ENCODE measurements around the gene TRIM37.

DNA sequence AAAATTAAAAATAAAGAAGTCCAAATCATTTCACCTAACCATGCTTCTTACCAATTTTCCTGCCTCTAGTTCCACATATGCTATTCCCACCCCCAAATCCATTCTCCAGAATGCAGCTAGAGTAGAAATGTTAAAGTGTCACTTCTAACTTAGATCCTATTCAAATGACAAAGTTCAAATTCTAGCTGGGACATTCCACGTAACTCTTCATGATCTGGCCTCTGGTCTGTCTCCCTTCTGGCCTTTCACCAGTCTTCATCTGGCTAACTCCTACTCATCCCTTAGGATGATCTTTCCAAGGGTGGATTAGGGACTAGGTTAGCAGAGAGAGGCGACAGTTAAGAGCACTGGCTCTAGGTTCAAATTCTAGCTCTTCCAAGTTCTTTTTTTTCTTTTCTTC, 97.9 kb downstream of the TRIM37 start:
- no peak for TF ChIP-seq GABPB1 (CRISPR knock-in tag; IDR thresholded peaks at IDR 0.05)
- no peak for TF ChIP-seq ZNF121 (CRISPR knock-in tag; IDR thresholded peaks at IDR 0.05)
- TF ChIP-seq, protein P1, sequence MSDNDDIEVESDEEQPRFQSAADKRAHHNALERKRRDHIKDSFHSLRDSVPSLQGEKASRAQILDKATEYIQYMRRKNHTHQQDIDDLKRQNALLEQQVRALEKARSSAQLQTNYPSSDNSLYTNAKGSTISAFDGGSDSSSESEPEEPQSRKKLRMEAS (CRISPR knock-in tag; IDR thresholded peaks at IDR 0.05): no peak
- TF ChIP-seq TP53 (CRISPR knock-in tag; IDR thresholded peaks at IDR 0.05): no peak
- TF ChIP-seq, protein P2, sequence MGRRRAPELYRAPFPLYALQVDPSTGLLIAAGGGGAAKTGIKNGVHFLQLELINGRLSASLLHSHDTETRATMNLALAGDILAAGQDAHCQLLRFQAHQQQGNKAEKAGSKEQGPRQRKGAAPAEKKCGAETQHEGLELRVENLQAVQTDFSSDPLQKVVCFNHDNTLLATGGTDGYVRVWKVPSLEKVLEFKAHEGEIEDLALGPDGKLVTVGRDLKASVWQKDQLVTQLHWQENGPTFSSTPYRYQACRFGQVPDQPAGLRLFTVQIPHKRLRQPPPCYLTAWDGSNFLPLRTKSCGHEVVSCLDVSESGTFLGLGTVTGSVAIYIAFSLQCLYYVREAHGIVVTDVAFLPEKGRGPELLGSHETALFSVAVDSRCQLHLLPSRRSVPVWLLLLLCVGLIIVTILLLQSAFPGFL (CRISPR knock-in tag; IDR thresholded peaks at IDR 0.05; ENCODE audit: borderline replicate concordance): no peak
- TF ChIP-seq, protein P3, sequence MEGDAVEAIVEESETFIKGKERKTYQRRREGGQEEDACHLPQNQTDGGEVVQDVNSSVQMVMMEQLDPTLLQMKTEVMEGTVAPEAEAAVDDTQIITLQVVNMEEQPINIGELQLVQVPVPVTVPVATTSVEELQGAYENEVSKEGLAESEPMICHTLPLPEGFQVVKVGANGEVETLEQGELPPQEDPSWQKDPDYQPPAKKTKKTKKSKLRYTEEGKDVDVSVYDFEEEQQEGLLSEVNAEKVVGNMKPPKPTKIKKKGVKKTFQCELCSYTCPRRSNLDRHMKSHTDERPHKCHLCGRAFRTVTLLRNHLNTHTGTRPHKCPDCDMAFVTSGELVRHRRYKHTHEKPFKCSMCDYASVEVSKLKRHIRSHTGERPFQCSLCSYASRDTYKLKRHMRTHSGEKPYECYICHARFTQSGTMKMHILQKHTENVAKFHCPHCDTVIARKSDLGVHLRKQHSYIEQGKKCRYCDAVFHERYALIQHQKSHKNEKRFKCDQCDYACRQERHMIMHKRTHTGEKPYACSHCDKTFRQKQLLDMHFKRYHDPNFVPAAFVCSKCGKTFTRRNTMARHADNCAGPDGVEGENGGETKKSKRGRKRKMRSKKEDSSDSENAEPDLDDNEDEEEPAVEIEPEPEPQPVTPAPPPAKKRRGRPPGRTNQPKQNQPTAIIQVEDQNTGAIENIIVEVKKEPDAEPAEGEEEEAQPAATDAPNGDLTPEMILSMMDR (IDR thresholded peaks at IDR 0.05): no peak
- TF ChIP-seq, protein P4, sequence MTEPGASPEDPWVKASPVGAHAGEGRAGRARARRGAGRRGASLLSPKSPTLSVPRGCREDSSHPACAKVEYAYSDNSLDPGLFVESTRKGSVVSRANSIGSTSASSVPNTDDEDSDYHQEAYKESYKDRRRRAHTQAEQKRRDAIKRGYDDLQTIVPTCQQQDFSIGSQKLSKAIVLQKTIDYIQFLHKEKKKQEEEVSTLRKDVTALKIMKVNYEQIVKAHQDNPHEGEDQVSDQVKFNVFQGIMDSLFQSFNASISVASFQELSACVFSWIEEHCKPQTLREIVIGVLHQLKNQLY (CRISPR knock-in tag; IDR thresholded peaks at IDR 0.05): no peak
- no peak for TF ChIP-seq ESRRA (CRISPR knock-in tag; IDR thresholded peaks at IDR 0.05; ENCODE audit: borderline replicate concordance)
- TF ChIP-seq NFYB (CRISPR knock-in tag; conservative IDR thresholded peaks at IDR 0.05; ENCODE audit: low read depth): no peak
- TF ChIP-seq, protein P5, sequence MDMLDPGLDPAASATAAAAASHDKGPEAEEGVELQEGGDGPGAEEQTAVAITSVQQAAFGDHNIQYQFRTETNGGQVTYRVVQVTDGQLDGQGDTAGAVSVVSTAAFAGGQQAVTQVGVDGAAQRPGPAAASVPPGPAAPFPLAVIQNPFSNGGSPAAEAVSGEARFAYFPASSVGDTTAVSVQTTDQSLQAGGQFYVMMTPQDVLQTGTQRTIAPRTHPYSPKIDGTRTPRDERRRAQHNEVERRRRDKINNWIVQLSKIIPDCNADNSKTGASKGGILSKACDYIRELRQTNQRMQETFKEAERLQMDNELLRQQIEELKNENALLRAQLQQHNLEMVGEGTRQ (CRISPR knock-in tag; IDR thresholded peaks at IDR 0.05): no peak
- TF ChIP-seq, protein P6, sequence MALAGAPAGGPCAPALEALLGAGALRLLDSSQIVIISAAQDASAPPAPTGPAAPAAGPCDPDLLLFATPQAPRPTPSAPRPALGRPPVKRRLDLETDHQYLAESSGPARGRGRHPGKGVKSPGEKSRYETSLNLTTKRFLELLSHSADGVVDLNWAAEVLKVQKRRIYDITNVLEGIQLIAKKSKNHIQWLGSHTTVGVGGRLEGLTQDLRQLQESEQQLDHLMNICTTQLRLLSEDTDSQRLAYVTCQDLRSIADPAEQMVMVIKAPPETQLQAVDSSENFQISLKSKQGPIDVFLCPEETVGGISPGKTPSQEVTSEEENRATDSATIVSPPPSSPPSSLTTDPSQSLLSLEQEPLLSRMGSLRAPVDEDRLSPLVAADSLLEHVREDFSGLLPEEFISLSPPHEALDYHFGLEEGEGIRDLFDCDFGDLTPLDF (CRISPR knock-in tag; IDR thresholded peaks at IDR 0.05): no peak
- TF ChIP-seq CREB1 (CRISPR knock-in tag; IDR thresholded peaks at IDR 0.05): no peak
- TF ChIP-seq, protein P7, sequence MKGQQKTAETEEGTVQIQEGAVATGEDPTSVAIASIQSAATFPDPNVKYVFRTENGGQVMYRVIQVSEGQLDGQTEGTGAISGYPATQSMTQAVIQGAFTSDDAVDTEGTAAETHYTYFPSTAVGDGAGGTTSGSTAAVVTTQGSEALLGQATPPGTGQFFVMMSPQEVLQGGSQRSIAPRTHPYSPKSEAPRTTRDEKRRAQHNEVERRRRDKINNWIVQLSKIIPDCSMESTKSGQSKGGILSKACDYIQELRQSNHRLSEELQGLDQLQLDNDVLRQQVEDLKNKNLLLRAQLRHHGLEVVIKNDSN (CRISPR knock-in tag; IDR thresholded peaks at IDR 0.05): no peak
- TF ChIP-seq NR3C1 (CRISPR knock-in tag; conservative IDR thresholded peaks at IDR 0.05; ENCODE audit: low read depth): no peak

Data from WTC11 (cell line).